HepG2 (cell line): ENCODE data around the gene FNDC3B. TPM values are rescaled to one million over a fixed set of nuclear protein-coding genes. Genes with fewer than 3 reads are reported as not detected.

Experiments used
- MEIS1 ChIP-seq: sonication (generic); formaldehyde crosslinking; IDR thresholded peaks from 2 replicates; pipeline ENCODE4 v1.9.0; 2021; ENCODE audit warnings: mild to moderate bottlenecking, missing genetic modification reagents, moderate library complexity, borderline replicate concordance
- NFATC3 ChIP-seq: sonication (generic); formaldehyde crosslinking; IDR thresholded peaks from 2 replicates; pipeline ENCODE4 v1.5.1; 2020; ENCODE audit warnings: mild to moderate bottlenecking, missing genetic modification reagents
- ZIK1 ChIP-seq: sonication (generic); formaldehyde crosslinking; IDR thresholded peaks from 2 replicates; pipeline ENCODE4 v1.5.0; 2020; ENCODE audit warnings: mild to moderate bottlenecking, low read depth, missing genetic modification reagents, borderline replicate concordance
- ZNF180 ChIP-seq: sonication (generic); formaldehyde crosslinking; IDR thresholded peaks from 2 replicates; pipeline ENCODE4 v1.4.0; 2020; ENCODE audit warnings: low read depth, missing genetic modification reagents, borderline replicate concordance
- ZNF562 ChIP-seq: sonication (generic); formaldehyde crosslinking; IDR thresholded peaks from 2 replicates; pipeline ENCODE4 v1.8.0; 2022; ENCODE audit warnings: missing genetic modification reagents, borderline replicate concordance
- ZNF792 ChIP-seq: IDR thresholded peaks from 2 replicates; pipeline ENCODE4 v1.6.1; 2016
- polyA plus RNA-seq, 8 experiments: library from polyadenylated mRNA; depleted of rRNA in 3 of 8; stranded (reverse) in 7 of 8; unstranded in 1 of 8; fragments of >200 nt; fragmentation: Illumina TruSeq in 4 of 8; extraction: Trizol in 4 of 8; gene quantifications; 2 replicates each; pipeline versions ENCODE4 v1.2.1 to v1.2.3, GENCODE V29; 2011 to 2016; ENCODE audit warnings: low read depth in 4 of 8, missing spikeins in 1 of 8, mixed read lengths in 1 of 8; ENCODE audit not compliant: insufficient read depth in 1 of 8
- total RNA-seq, 5 experiments: library from RNA; depleted of rRNA; stranded (reverse); fragments of >200 nt; fragmentation: Illumina TruSeq; extraction: Trizol; gene quantifications; 2 replicates each; pipeline ENCODE4 v1.2.3, GENCODE V29; 2016; ENCODE audit warnings: low read depth in 1 of 5
- TF ChIP-seq, protein P1 (sequence below), 2 experiments: sonication (generic) in 1 of 2; formaldehyde crosslinking in 1 of 2; IDR thresholded peaks; 2 replicates each; pipeline versions ENCODE4 v1.4.0 to v1.6.1; 2016 to 2020; ENCODE audit warnings: borderline replicate concordance in 1 of 2, low read depth in 1 of 2, mild to moderate bottlenecking in 1 of 2, missing genetic modification reagents in 1 of 2
- TF ChIP-seq, protein P2 (sequence below): sonication (generic); formaldehyde crosslinking; conservative IDR thresholded peaks from 2 replicates; pipeline ENCODE4 v1.4.0; 2020; ENCODE audit warnings: missing genetic modification reagents
- TF ChIP-seq, protein P3 (sequence below): sonication (generic); formaldehyde crosslinking; IDR thresholded peaks from 2 replicates; pipeline ENCODE4 v1.4.0; 2020; ENCODE audit warnings: missing genetic modification reagents
- TF ChIP-seq, protein P4 (sequence below): IDR thresholded peaks from 2 replicates; pipeline ENCODE4 v1.6.1; 2018; ENCODE audit warnings: missing genetic modification reagents, mild to moderate bottlenecking, missing compliant biosample characterization
- TF ChIP-seq, protein P5 (sequence below): sonication (generic); formaldehyde crosslinking; IDR thresholded peaks from 2 replicates; pipeline ENCODE4 v1.5.1; 2020; ENCODE audit warnings: mild to moderate bottlenecking, missing genetic modification reagents, borderline replicate concordance

The FNDC3B gene
- total and polyA plus RNA-seq, 2 of the 13 experiments (the other 11 are each of a cell fraction or from before 2014, with no cell fraction given), result 74.8 to 103 TPM

DNA sequence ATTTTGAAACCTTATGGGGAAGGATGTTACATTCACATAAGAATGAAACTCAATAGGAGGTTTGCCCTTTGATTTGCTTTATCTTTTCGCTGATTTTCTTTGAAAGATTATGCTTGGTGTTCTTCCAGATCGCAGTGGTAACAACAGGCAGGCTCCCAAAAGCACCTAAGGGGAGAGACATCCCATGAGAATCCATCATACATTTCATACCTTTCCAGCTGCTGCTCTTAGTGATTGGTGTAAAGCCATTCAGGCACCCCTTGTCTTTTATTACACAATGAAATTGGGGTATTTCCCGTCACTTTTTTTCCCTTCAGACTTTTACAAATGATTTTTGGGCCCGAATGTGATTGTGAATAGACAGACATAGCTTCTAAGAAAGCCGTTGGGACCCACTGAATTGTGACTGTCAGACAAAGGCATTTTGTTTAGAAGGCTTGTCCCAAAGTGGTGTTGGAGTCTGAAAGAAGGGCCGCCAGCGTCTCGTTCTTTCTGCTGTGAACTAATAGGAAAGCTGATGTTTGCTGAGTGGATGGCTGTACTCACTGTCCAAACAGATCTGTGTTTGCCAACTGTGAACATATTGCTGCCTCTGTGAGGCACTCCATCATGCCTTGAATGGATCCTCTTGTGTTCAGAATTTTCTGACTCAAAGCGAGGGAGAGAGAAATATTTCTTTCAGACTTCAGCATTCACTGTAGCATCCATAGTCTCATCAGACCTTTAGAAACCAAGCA, 164.3 kb downstream of the FNDC3B start (continued):
- TF ChIP-seq MEIS1 (CRISPR knock-in tag), result peak; percentile 57; the same call in 1 of the 2 replicates
- TF ChIP-seq, protein P1, sequence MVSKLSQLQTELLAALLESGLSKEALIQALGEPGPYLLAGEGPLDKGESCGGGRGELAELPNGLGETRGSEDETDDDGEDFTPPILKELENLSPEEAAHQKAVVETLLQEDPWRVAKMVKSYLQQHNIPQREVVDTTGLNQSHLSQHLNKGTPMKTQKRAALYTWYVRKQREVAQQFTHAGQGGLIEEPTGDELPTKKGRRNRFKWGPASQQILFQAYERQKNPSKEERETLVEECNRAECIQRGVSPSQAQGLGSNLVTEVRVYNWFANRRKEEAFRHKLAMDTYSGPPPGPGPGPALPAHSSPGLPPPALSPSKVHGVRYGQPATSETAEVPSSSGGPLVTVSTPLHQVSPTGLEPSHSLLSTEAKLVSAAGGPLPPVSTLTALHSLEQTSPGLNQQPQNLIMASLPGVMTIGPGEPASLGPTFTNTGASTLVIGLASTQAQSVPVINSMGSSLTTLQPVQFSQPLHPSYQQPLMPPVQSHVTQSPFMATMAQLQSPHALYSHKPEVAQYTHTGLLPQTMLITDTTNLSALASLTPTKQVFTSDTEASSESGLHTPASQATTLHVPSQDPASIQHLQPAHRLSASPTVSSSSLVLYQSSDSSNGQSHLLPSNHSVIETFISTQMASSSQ (IDR thresholded peaks at IDR 0.05; ENCODE audit: low read depth), result no peak
- TF ChIP-seq, protein P1 (CRISPR knock-in tag; IDR thresholded peaks at IDR 0.05; ENCODE audit: borderline replicate concordance), result peak; percentile 81; the same call in 1 of the 2 replicates
- no peak for TF ChIP-seq ZNF180 (CRISPR knock-in tag)
- TF ChIP-seq NFATC3 (CRISPR knock-in tag), result no peak
- TF ChIP-seq, protein P2, sequence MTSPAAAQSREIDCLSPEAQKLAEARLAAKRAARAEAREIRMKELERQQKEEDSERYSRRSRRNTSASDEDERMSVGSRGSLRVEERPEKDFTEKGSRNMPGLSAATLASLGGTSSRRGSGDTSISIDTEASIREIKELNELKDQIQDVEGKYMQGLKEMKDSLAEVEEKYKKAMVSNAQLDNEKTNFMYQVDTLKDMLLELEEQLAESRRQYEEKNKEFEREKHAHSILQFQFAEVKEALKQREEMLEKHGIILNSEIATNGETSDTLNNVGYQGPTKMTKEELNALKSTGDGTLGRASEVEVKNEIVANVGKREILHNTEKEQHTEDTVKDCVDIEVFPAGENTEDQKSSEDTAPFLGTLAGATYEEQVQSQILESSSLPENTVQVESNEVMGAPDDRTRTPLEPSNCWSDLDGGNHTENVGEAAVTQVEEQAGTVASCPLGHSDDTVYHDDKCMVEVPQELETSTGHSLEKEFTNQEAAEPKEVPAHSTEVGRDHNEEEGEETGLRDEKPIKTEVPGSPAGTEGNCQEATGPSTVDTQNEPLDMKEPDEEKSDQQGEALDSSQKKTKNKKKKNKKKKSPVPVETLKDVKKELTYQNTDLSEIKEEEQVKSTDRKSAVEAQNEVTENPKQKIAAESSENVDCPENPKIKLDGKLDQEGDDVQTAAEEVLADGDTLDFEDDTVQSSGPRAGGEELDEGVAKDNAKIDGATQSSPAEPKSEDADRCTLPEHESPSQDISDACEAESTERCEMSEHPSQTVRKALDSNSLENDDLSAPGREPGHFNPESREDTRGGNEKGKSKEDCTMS (CRISPR knock-in tag), result no peak
- TF ChIP-seq ZNF562 (CRISPR knock-in tag), result no peak
- TF ChIP-seq ZIK1, result no peak
- TF ChIP-seq, protein P3, sequence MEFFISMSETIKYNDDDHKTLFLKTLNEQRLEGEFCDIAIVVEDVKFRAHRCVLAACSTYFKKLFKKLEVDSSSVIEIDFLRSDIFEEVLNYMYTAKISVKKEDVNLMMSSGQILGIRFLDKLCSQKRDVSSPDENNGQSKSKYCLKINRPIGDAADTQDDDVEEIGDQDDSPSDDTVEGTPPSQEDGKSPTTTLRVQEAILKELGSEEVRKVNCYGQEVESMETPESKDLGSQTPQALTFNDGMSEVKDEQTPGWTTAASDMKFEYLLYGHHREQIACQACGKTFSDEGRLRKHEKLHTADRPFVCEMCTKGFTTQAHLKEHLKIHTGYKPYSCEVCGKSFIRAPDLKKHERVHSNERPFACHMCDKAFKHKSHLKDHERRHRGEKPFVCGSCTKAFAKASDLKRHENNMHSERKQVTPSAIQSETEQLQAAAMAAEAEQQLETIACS (CRISPR knock-in tag), result no peak
- TF ChIP-seq, protein P4, sequence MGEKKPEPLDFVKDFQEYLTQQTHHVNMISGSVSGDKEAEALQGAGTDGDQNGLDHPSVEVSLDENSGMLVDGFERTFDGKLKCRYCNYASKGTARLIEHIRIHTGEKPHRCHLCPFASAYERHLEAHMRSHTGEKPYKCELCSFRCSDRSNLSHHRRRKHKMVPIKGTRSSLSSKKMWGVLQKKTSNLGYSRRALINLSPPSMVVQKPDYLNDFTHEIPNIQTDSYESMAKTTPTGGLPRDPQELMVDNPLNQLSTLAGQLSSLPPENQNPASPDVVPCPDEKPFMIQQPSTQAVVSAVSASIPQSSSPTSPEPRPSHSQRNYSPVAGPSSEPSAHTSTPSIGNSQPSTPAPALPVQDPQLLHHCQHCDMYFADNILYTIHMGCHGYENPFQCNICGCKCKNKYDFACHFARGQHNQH (CRISPR knock-in tag), result peak; percentile 98
- TF ChIP-seq, protein P5, sequence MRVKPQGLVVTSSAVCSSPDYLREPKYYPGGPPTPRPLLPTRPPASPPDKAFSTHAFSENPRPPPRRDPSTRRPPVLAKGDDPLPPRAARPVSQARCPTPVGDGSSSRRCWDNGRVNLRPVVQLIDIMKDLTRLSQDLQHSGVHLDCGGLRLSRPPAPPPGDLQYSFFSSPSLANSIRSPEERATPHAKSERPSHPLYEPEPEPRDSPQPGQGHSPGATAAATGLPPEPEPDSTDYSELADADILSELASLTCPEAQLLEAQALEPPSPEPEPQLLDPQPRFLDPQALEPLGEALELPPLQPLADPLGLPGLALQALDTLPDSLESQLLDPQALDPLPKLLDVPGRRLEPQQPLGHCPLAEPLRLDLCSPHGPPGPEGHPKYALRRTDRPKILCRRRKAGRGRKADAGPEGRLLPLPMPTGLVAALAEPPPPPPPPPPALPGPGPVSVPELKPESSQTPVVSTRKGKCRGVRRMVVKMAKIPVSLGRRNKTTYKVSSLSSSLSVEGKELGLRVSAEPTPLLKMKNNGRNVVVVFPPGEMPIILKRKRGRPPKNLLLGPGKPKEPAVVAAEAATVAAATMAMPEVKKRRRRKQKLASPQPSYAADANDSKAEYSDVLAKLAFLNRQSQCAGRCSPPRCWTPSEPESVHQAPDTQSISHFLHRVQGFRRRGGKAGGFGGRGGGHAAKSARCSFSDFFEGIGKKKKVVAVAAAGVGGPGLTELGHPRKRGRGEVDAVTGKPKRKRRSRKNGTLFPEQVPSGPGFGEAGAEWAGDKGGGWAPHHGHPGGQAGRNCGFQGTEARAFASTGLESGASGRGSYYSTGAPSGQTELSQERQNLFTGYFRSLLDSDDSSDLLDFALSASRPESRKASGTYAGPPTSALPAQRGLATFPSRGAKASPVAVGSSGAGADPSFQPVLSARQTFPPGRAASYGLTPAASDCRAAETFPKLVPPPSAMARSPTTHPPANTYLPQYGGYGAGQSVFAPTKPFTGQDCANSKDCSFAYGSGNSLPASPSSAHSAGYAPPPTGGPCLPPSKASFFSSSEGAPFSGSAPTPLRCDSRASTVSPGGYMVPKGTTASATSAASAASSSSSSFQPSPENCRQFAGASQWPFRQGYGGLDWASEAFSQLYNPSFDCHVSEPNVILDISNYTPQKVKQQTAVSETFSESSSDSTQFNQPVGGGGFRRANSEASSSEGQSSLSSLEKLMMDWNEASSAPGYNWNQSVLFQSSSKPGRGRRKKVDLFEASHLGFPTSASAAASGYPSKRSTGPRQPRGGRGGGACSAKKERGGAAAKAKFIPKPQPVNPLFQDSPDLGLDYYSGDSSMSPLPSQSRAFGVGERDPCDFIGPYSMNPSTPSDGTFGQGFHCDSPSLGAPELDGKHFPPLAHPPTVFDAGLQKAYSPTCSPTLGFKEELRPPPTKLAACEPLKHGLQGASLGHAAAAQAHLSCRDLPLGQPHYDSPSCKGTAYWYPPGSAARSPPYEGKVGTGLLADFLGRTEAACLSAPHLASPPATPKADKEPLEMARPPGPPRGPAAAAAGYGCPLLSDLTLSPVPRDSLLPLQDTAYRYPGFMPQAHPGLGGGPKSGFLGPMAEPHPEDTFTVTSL (CRISPR knock-in tag), result peak; percentile 88
- peak; percentile 85; the same call in 1 of the 2 replicates for TF ChIP-seq ZNF792 (CRISPR knock-in tag)
